Breast epithelium (tissue), 4 donors: ENCODE data around the gene PSMG3. TPM values are rescaled to one million over a fixed set of nuclear protein-coding genes. Genes with fewer than 3 reads are reported as not detected.
A peak's percentile ranks its signal among the peaks of the same experiment; 100 is the strongest.

Experiments used
- DNase-seq, 2 donors: peaks; one replicate each; pipeline ENCODE4 v3.0.0-alpha.2; 2019; ENCODE audit warnings: low spot score in 2 of 2
- H3K27ac ChIP-seq, 2 donors: fragments of 200-600 bp; sonication (generic) in 1 of 2; one replicate each; pipeline ENCODE4 v1.5.1; 2016 to 2019; ENCODE audit warnings: mild to moderate bottlenecking in 1 of 2
- H3K27me3 ChIP-seq, 2 donors: fragments of 200-600 bp; sonication (generic) in 1 of 2; one replicate each; pipeline versions ENCODE4 v1.5.1 to v1.6.0; 2017 to 2019; ENCODE audit warnings: control low read depth in 1 of 2, mild to moderate bottlenecking in 1 of 2
- H3K36me3 ChIP-seq: fragments of 200-600 bp; one replicate; pipeline ENCODE4 v1.5.1; 2019
- H3K4me1 ChIP-seq, 2 donors: fragments of 200-600 bp; sonication (generic); one replicate each; pipeline ENCODE4 v1.5.1; 2016 to 2019; ENCODE audit warnings: control low read depth in 1 of 2
- H3K4me3 ChIP-seq, 3 donors: fragments of 200-600 bp; sonication (generic); 1 replicate in 2 of 3; 2 replicates in 1 of 3; pipeline ENCODE4 v1.5.1; 2016 to 2019; ENCODE audit warnings: mild to moderate bottlenecking in 3 of 3, moderate library complexity in 2 of 3
- H3K9me3 ChIP-seq, 2 donors: fragments of 200-600 bp; sonication (generic) in 1 of 2; one replicate each; pipeline ENCODE4 v1.5.1; 2016 to 2019; ENCODE audit warnings: control low read depth in 1 of 2
- POLR2A ChIP-seq: fragments of 450-650 bp; IDR thresholded peaks from one replicate; pipeline ENCODE4 v1.6.1; 2016; ENCODE audit warnings: antibody characterized with exemption, mild to moderate bottlenecking, moderate library complexity
- POLR2AphosphoS5 ChIP-seq, 3 donors: sonication (generic); formaldehyde crosslinking; IDR thresholded peaks; one replicate each; pipeline ENCODE4 v1.6.1; 2017; ENCODE audit warnings: antibody characterized with exemption in 3 of 3
- intact Hi-C: fragments of 100-400 bp; cut with DNase I; formaldehyde crosslinking; loops from one replicate; pipeline ENCODE4 v1.15.1; 2023; ENCODE audit warnings: low total_unique reads
- total RNA-seq, 3 donors: library from RNA; depleted of rRNA; stranded (reverse); fragments of >200 nt; gene quantifications; one replicate each; pipeline ENCODE4 v1.1.0, GENCODE V29; 2016
- TF ChIP-seq, protein P1 (sequence below), 3 donors: fragments of 450-650 bp; IDR thresholded peaks; one replicate each; pipeline ENCODE4 v1.5.1; 2016 to 2017; ENCODE audit warnings: antibody characterized with exemption in 3 of 3, mild to moderate bottlenecking in 3 of 3, moderate library complexity in 3 of 3

The PSMG3 gene
- total RNA-seq, 3 donors from 2014 or later = 32.6 to 52.8 (median 45.4) TPM

DNA sequence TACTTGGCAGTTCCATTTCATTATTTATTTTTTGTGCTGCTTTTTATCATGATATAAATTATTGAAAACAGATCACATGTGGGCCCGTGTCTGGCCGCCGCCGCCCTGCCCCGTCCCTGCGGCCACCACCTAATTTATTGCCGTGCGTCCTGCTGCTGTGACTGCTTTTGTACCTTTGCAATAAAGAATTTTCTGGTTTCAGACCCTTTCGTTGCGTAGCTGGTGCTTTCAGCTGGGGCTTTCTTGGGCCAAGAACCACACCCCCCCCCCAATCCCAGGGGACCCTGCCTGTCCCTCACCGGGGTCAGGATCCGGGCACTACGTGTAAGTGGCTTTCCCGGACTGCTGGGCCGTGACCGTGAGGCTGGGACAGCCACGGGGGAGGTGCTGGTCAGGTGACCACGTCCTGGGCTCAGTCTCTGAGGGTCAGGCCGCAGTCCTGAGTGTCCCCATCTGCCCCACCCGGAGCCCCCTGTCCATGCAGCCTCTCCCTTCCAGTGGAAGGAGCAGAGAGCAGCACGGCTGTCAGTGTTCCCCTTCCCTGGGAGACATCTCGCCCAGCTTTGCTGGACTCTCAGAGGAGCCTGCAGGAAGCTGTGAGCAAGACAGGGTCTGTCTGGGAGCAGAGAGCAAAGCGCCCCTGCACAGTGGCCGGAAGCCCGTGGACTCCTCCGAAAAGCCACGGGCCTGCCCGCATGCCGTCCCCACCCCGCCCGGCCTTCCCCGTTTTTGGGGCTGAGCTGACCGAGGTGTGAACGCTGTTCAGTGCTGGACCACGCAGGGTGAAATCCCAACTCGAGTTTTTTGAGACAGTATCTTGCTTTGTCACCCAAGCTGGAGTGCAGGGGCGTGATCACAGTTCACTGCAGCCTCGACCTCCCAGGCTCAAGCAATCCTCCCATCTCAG, 26.7 kb downstream of the PSMG3 start:
- peaks cover 7% of the 10 kb centered on the region for H3K36me3 ChIP-seq
- peaks cover 0 to 10% of the 10 kb centered on the region in 2 donors for H3K4me1 ChIP-seq
- intact Hi-C loops = no loop called here
- H3K27ac ChIP-seq = no peak overlapping the region
- H3K9me3 ChIP-seq = no peaks in the 10 kb centered on the region
- no peak overlapping the region for H3K4me3 ChIP-seq
- DNase-seq = no peak
- TF ChIP-seq, protein P1, sequence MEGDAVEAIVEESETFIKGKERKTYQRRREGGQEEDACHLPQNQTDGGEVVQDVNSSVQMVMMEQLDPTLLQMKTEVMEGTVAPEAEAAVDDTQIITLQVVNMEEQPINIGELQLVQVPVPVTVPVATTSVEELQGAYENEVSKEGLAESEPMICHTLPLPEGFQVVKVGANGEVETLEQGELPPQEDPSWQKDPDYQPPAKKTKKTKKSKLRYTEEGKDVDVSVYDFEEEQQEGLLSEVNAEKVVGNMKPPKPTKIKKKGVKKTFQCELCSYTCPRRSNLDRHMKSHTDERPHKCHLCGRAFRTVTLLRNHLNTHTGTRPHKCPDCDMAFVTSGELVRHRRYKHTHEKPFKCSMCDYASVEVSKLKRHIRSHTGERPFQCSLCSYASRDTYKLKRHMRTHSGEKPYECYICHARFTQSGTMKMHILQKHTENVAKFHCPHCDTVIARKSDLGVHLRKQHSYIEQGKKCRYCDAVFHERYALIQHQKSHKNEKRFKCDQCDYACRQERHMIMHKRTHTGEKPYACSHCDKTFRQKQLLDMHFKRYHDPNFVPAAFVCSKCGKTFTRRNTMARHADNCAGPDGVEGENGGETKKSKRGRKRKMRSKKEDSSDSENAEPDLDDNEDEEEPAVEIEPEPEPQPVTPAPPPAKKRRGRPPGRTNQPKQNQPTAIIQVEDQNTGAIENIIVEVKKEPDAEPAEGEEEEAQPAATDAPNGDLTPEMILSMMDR (IDR thresholded peaks at IDR 0.05) = no peak
- no peak for TF ChIP-seq POLR2A
- TF ChIP-seq POLR2AphosphoS5 (IDR thresholded peaks at IDR 0.05) = no peak
- no peaks in the 10 kb centered on the region for H3K27me3 ChIP-seq

DNA sequence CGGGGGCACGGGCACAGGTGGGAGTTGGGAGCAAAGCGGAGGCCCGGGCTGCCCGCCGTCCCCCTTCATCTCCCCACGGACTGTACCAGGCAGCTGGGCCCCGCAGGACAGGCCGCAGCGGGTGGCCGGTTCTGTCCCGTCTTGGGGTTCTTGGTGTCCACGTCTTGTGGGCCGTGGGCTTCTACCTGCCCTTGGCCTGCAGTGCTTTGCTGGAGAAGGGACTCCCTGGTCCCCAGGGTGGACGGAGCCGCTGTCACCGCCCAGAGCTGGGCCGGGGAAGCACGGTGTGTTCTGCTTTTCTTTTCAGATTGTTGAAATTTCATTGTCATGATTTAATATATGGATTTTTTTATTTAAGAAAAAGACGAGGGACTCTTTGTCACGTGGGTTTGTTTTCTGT, 27.5 kb downstream of the PSMG3 start:
- intact Hi-C loops = no loop called here
- Histone ChIP-seq H3K4me1 (peaks cover 3 to 10% of the 10 kb centered on the region in 2 donors), H3K9me3 (no peaks in the 10 kb centered on the region), H3K36me3 (peaks cover 7% of the 10 kb centered on the region), H3K4me3 (no peak overlapping the region), H3K27ac (no peak overlapping the region), H3K27me3 (no peaks in the 10 kb centered on the region)
- TF ChIP-seq POLR2AphosphoS5 (IDR thresholded peaks at IDR 0.05) = no peak
- TF ChIP-seq POLR2A = no peak
- TF ChIP-seq, protein P1 (IDR thresholded peaks at IDR 0.05) = no peak
- DNase-seq = no peak

DNA sequence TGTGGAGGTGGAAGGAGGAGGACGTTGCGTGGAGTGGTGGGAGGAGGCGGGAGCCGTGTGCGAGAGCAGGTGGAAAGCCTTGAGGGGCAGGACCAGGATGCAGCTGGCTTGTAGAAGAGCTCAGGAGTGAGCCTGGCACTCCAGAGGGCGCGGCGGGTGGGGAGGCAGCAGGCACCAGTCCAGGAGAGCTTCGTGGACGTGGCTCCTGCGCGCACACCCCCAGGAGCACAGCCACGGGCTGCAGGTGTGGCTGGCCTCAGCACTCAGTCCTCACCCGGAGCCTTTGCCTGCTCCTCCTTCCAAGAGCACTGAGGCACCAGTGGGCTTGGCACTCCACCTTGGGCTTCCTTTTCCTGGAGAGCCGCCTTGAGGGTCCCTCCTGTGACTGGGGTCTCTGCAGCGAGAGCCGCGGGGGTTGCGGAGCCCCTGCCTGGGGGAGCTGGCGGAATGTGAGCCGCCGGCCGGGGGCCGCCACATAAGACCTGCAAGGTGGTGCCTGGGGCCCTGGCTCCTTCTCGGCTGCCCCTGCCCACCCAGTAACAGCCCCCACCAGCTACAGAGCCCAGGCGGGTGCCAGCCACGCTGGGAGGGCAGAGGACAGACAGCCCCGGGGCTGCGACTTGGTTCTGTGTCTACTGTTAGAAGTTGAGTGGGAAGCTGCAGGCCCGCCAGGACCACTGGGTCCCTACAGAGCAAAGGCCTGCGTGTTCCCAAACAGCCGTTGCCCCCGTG, 28.2 kb downstream of the PSMG3 start:
- Histone ChIP-seq H3K4me3 (no peak overlapping the region), H3K4me1 (peaks cover 3 to 10% of the 10 kb centered on the region in 2 donors), H3K27me3 (no peaks in the 10 kb centered on the region), H3K27ac (no peak overlapping the region), H3K9me3 (no peaks in the 10 kb centered on the region), H3K36me3 (peaks cover 7% of the 10 kb centered on the region)
- DNase-seq = no peak
- intact Hi-C loops = no loop called here
- TF ChIP-seq, protein P1 (IDR thresholded peaks at IDR 0.05) = no peak

DNA sequence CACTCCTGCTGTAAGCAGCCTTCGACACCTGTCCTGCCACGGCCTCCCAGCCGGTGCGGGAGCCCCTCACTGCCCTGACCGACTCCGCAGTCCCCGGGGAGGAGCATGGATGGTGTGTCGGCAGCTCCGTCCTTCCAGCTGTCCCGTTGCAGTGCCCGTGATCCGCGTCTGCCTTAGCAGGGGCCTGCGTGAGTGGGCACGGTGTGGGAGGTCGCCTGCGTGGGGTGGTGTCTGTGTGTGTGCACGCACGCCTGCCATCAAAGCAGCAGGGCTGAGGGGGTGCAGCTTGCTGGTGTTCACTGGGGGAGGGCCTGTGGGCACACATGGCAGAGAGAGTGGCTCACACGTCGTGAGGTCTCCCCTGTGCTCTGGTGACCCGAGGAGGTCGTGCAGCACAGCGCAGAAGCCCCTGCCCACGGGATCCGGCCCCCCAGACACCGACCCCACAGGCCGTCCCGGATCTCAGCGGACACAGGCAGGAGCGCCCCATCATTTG, 29.0 kb downstream of the PSMG3 start:
- TF ChIP-seq POLR2A (no peak), POLR2AphosphoS5 (IDR thresholded peaks at IDR 0.05) (peak in 1 of 3 donors; percentile 17)
- no peaks in the 10 kb centered on the region for H3K9me3 ChIP-seq
- no peak for DNase-seq
- H3K27me3 ChIP-seq = no peaks in the 10 kb centered on the region
- intact Hi-C loops = no loop called here
- peaks cover 7% of the 10 kb centered on the region for H3K36me3 ChIP-seq
- H3K4me1 ChIP-seq = peaks cover 3 to 7% of the 10 kb centered on the region in 2 donors
- H3K4me3 ChIP-seq = no peak overlapping the region
- no peak overlapping the region for H3K27ac ChIP-seq

- H3K4me3 ChIP-seq = no peak overlapping the region
- peak overlapping the region in 1 of 2 donors; percentile 100 for H3K27ac ChIP-seq
- H3K9me3 ChIP-seq = no peaks in the 10 kb centered on the region
- intact Hi-C loops = no loop called here
- peaks cover 3 to 5% of the 10 kb centered on the region in 2 donors for H3K4me1 ChIP-seq
- no peaks in the 10 kb centered on the region for H3K27me3 ChIP-seq
- TF ChIP-seq POLR2A = no peak
- TF ChIP-seq, protein P1 (IDR thresholded peaks at IDR 0.05) = no peak
- no peak for TF ChIP-seq POLR2AphosphoS5 (IDR thresholded peaks at IDR 0.05)
- H3K36me3 ChIP-seq = peaks cover 7% of the 10 kb centered on the region
- no peak for DNase-seq
Observed at GRCh38 chr7:1539882-1540775, 29.7 kb downstream of the PSMG3 start.
